ENCODE results near the gene AGA. TPM values are rescaled to one million over a fixed set of nuclear protein-coding genes. Genes with fewer than 3 reads are reported as not detected.

Gene AGA
- total RNA-seq, 1 experiment from 2014 or later: 13.8 TPM

DNA sequence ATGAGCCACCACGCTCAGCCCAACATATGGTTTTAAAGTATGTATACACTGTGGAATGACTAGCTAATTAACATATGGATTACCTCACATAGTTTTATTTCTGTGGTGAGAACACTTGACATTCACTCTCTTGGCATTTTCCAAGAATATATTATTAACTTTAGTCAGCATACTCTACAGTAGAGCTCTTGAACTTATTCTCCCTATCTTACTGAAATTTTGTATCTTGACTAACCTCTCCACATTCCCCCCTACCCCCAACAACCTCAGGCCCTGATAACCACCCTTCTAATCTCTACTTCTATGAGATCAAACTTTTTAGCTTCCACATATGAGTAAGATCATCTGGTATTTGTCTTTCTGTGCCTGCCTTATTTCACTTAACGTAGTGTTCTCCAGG lies 38.6 kb upstream of the AGA start:
- no peak overlapping the region for H3K4me2 ChIP-seq
- no TSS peak for BruUV-seq (replicated peaks)
- no peak overlapping the region for H3K27ac ChIP-seq
- H3K9me3 ChIP-seq (ENCODE audit: insufficient read depth, low read depth): no peaks in the 10 kb centered on the region
- H3K4me1 ChIP-seq (replicated peaks; ENCODE audit: insufficient read depth): peaks cover 17% of the 10 kb centered on the region
- ChIA-PET POLR2A (ENCODE audit: unreplicated experiment) (interaction anchor here (0.6 kb wide), 1 partner anchor 213 kb away, joined by 4 read pairs; no protein-coding TSS in a partner anchor), CTCF (no interaction called here)
- H3K27me3 ChIP-seq (ENCODE audit: insufficient read depth, low read depth): no peaks in the 10 kb centered on the region
- no peaks in the 10 kb centered on the region for H3K36me3 ChIP-seq (ENCODE audit: low read depth)
- H2AFZ ChIP-seq: no peak overlapping the region
- no peaks in the 10 kb centered on the region for H3K9me2 ChIP-seq (ENCODE audit: insufficient read depth)
- no peak for DNase-seq
- TF ChIP-seq EZH2 (IDR thresholded peaks at IDR 0.05; ENCODE audit: low read depth): no peak
- TF ChIP-seq, protein P1, sequence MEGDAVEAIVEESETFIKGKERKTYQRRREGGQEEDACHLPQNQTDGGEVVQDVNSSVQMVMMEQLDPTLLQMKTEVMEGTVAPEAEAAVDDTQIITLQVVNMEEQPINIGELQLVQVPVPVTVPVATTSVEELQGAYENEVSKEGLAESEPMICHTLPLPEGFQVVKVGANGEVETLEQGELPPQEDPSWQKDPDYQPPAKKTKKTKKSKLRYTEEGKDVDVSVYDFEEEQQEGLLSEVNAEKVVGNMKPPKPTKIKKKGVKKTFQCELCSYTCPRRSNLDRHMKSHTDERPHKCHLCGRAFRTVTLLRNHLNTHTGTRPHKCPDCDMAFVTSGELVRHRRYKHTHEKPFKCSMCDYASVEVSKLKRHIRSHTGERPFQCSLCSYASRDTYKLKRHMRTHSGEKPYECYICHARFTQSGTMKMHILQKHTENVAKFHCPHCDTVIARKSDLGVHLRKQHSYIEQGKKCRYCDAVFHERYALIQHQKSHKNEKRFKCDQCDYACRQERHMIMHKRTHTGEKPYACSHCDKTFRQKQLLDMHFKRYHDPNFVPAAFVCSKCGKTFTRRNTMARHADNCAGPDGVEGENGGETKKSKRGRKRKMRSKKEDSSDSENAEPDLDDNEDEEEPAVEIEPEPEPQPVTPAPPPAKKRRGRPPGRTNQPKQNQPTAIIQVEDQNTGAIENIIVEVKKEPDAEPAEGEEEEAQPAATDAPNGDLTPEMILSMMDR (conservative IDR thresholded peaks at IDR 0.05): no peak
- no peaks in the 10 kb centered on the region for H3F3A ChIP-seq (ENCODE audit: insufficient read depth, low read depth)
- H3K4me3 ChIP-seq: no peak overlapping the region
- intact Hi-C loops (cut with micrococcal nuclease; ENCODE audit: unreplicated experiment): no loop called here
- H3K79me2 ChIP-seq (ENCODE audit: low read depth): no peaks in the 10 kb centered on the region
- H4K20me1 ChIP-seq (ENCODE audit: insufficient read depth): no peaks in the 10 kb centered on the region

- DNase-seq: no peak
- intact Hi-C loops (cut with micrococcal nuclease; ENCODE audit: unreplicated experiment): no loop called here
- no peak overlapping the region for H3K4me2 ChIP-seq
- H3K79me2 ChIP-seq (ENCODE audit: low read depth): no peaks in the 10 kb centered on the region
- BruUV-seq (replicated peaks): no TSS peak
- H3K4me3 ChIP-seq: no peak overlapping the region
- peaks cover 6% of the 10 kb centered on the region; the same call in 1 of the 2 replicates for H3K4me1 ChIP-seq (replicated peaks; ENCODE audit: insufficient read depth)
- no peaks in the 10 kb centered on the region for H3K36me3 ChIP-seq (ENCODE audit: low read depth)
- H2AFZ ChIP-seq: no peak overlapping the region
- no peaks in the 10 kb centered on the region for H3K9me2 ChIP-seq (ENCODE audit: insufficient read depth)
- ChIA-PET CTCF (no interaction called here), POLR2A (ENCODE audit: unreplicated experiment) (no interaction called here)
- no peaks in the 10 kb centered on the region for H3K9me3 ChIP-seq (ENCODE audit: insufficient read depth, low read depth)
- no peaks in the 10 kb centered on the region for H4K20me1 ChIP-seq (ENCODE audit: insufficient read depth)
- no peak overlapping the region for H3K27ac ChIP-seq
- H3F3A ChIP-seq (ENCODE audit: insufficient read depth, low read depth): no peaks in the 10 kb centered on the region
- no peaks in the 10 kb centered on the region for H3K27me3 ChIP-seq (ENCODE audit: insufficient read depth, low read depth)
- TF ChIP-seq, protein P1 (conservative IDR thresholded peaks at IDR 0.05): no peak
- no peak for TF ChIP-seq EZH2 (IDR thresholded peaks at IDR 0.05; ENCODE audit: low read depth)
Measured at GRCh38 chr4:177479063-177479462, 36.8 kb upstream of the AGA start.

- no peak for DNase-seq
- Histone ChIP-seq H3K4me1 (replicated peaks; ENCODE audit: insufficient read depth) (no peaks in the 10 kb centered on the region), H3K9me2 (ENCODE audit: insufficient read depth) (no peaks in the 10 kb centered on the region), H3K4me2 (no peak overlapping the region), H3F3A (ENCODE audit: insufficient read depth, low read depth) (no peaks in the 10 kb centered on the region), H3K27me3 (ENCODE audit: insufficient read depth, low read depth) (no peaks in the 10 kb centered on the region), H3K4me3 (no peak overlapping the region), H3K9me3 (ENCODE audit: insufficient read depth, low read depth) (no peaks in the 10 kb centered on the region), H3K79me2 (ENCODE audit: low read depth) (no peaks in the 10 kb centered on the region), H2AFZ (no peak overlapping the region), H4K20me1 (ENCODE audit: insufficient read depth) (no peaks in the 10 kb centered on the region), H3K36me3 (ENCODE audit: low read depth) (no peaks in the 10 kb centered on the region), H3K27ac (no peak overlapping the region)
- ChIA-PET CTCF (no interaction called here), POLR2A (ENCODE audit: unreplicated experiment) (no interaction called here)
- intact Hi-C loops (cut with micrococcal nuclease; ENCODE audit: unreplicated experiment): no loop called here
- BruUV-seq (replicated peaks): no TSS peak
- TF ChIP-seq, protein P1 (conservative IDR thresholded peaks at IDR 0.05): no peak
- no peak for TF ChIP-seq EZH2 (IDR thresholded peaks at IDR 0.05; ENCODE audit: low read depth)
Measured at GRCh38 chr4:177478496-177478895, 36.3 kb upstream of the AGA start.
